Measurements from ENCODE around the gene VSTM5.
"Not testable (repeated sequence)": the region's sequence is repeated elsewhere in the genome, so short reads cannot be mapped to it uniquely, and the experiment has no call there.

VSTM5 gene

DNA sequence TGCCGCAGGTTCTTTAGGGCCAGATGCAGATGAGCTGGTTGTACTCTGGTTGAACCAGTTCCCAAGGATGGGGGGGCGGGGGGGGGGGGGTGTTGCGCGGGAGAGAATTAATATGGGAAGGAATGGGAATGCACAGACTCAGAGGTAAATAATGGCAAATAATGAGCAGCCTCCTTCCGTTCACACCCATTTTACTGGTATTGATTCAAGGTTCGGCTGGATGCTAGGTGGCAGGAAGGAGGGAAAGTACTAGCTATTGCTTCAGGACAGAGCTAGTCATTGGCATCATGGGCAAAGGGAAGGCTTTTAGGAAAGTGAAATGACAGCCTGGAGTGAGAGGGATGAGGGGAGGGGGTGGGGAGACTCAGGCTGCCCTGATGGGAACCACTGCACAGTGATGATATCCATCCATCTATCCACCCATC, at the start of gene VSTM5:
VSTM5 (minus strand) TSS at position 25 of the 425 bp plus-strand sequence. CDS start 116 bp downstream, outside the sequence.
- no peak for DNase-seq

GRCh38 chr11:93895106-93895862, 44.9 kb upstream of the VSTM5 start:
- peak; percentile 70 for DNase-seq

DNA sequence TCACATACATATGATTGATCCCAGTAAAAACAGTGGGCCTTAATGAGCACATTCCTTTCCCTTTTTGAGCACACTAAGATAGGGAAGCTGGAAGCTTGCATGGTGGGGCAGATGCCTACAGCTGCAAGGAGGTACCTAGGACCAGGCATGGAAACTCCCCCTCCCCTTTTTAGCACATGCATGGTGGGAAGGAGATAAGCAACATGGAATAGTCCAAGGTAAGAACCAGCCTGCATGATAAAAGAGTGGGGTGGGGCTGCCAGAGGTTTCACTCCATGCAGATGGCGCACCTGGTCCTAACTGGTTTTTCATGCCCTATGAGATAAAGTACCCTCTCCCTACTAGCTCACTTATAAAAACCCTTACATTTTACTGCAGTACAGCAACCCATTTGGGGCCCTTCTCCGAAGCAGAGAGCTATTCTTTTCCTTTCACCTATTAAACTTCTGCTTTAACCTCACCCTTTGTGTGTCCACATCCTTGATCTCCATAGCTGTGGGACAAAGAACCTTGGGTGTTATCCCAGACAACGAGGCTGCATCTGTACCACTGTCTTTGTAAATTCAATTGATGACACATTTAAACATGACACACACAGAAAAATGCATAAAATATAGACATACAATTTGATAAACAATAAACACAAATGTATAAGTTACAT, 40.1 kb upstream of the VSTM5 start:
- no peak for DNase-seq

DNA sequence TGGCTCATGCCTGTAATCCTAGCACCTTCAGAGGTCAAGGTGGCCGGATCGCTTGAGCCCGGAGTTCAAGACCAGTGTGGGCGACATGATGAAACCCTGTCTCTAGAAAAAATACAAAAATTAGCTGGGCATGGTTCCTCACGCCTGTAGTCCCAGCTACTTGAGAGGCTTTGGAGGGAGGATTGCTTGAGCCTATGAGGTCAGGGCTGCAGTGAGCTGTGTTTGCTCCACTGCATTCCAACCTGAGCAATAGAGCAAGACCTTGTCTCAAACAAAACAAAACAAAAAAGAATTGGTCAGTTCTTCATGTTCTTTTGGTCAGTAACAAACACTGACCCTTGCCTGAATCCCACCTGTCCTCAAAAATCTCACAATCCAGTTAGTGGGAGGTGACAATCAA, 36.7 kb upstream of the VSTM5 start:
- no peak for DNase-seq

DNA sequence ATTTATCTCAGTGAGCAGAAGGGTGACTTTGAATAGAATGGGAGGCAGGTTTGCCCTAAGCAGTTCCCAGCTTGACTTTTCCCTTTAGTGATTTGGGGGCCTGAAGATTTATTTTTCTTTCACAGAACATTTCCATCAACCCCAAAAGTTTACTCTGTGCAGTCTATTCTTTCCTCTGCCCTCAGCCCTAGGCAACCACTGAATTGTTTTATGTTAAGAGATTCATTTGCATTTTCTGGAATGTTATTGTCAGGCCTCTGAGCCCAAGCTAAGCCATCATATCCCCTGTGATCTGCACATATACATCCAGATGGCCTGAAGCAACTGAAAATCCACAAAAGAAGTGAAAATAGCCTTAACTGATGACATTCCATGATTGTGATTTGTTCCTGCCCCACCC, 28.7 kb upstream of the VSTM5 start:
- DNase-seq = not testable (repeated sequence)

DNA sequence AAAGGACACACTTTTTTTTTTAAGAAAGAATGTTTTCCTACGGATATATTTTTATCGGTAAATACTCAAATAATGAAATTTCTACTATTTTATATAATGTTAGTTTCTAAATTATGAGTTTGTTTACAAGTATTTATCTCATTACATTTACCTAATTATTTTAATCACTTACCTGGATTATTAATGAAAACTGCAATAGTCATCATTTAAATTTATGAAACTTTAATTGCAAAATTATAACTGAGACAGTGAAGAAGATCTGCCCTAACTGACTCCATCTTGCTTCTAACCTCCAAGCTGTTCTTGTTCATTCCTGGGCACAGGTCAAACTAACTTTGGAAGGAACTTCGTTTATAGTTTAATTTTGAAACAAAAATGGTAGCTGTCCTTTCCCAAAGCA, 25.2 kb upstream of the VSTM5 start:
- DNase-seq = no peak

GRCh38 chr11:93871526-93871925, 21.1 kb upstream of the VSTM5 start:
- no peak for DNase-seq

GRCh38 chr11:93870616-93871015, 20.2 kb upstream of the VSTM5 start:
- DNase-seq = no peak

- no peak for DNase-seq
Observed at GRCh38 chr11:93869830-93870229, 19.4 kb upstream of the VSTM5 start.

- not testable (repeated sequence) for DNase-seq
Observed at GRCh38 chr11:93868404-93868803, 18.0 kb upstream of the VSTM5 start.

- DNase-seq = no peak
Observed at GRCh38 chr11:93861808-93862207, 11.4 kb upstream of the VSTM5 start.

- no peak for DNase-seq
Observed at GRCh38 chr11:93858121-93858775, 7.8 kb upstream of the VSTM5 start.

DNA sequence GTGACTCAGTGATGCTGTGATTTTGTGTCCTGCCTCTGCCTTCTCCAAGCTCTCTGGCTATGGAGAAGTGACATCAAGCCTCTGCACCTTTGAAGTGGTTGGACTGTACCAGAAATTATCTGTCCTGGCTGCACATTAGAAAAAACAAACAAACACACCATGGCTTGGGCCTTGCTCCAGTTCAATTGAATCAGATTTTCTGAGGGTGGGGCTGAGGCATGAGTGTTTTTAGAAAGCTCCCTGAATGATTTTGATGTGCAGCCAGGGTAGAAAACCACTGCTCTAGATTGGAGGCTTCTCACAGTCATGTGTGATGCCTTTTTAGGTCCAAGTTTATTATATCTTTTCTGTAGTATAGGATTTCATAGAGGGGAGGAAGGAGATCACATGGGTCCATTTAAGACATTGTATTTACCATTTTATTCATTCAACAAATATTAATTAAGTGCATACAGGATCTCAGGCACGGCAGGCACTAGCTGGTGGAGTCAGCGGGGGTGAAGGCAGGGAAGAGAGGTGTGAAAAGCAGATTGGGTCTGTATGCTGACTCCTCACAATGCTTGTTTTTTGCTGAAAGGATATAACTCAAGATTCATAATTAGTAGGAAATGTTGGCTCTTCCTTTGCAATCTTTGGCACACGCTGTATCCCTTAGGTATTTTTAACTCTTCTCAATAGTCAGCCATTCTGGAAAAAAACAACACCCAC, 7.1 kb upstream of the VSTM5 start:
- DNase-seq = no peak

- no peak for DNase-seq
Observed at GRCh38 chr11:93852242-93852641, 1.8 kb upstream of the VSTM5 start.

DNA sequence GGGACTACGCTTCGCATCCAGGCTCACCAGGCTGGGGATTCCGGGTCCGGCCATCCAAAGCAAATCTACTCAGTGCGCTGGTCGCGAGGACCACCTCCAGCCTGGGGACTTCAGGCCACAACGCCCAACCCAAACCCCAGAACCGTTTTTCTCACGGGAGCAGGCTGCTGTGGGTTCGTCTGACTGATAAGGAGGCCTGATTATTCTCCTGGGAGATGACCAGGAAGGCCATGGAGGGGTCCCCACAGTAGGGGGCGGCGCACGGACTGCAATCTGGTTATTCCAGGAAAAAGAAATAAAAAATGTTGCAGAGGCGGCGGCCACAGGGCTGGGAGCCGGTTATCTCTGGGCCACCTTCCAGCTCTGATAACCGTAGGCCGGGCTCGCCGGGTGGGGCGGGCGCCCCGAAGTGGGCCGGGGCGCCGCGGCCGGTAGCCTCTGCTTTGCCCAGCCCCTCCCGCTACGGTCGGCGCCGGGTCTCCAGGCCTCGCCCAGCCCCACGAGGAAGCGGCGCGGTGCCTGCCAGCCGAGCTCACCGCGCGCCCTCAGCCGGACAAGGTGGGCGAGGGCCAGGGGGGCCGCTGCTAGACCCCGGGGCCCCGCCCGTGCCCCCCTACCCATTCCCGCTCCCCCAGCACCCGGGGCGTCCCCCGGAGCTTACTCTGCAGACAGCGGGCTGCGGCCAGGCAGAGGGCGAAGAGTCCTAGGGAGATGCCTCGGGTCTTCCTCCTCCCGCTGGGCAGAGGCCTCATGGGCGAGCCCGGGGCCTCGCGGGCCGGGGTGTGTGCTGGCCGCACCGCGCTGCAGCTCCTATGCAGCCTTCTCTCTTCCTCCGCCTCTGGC, 446 bp downstream of the VSTM5 start:
- peak; percentile 50 for DNase-seq

- DNase-seq = no peak
Observed at GRCh38 chr11:93849201-93849600, 1.2 kb downstream of the VSTM5 start.

- DNase-seq = peak; percentile 79
Observed at GRCh38 chr11:93846411-93846810, 4.0 kb downstream of the VSTM5 start.

DNA sequence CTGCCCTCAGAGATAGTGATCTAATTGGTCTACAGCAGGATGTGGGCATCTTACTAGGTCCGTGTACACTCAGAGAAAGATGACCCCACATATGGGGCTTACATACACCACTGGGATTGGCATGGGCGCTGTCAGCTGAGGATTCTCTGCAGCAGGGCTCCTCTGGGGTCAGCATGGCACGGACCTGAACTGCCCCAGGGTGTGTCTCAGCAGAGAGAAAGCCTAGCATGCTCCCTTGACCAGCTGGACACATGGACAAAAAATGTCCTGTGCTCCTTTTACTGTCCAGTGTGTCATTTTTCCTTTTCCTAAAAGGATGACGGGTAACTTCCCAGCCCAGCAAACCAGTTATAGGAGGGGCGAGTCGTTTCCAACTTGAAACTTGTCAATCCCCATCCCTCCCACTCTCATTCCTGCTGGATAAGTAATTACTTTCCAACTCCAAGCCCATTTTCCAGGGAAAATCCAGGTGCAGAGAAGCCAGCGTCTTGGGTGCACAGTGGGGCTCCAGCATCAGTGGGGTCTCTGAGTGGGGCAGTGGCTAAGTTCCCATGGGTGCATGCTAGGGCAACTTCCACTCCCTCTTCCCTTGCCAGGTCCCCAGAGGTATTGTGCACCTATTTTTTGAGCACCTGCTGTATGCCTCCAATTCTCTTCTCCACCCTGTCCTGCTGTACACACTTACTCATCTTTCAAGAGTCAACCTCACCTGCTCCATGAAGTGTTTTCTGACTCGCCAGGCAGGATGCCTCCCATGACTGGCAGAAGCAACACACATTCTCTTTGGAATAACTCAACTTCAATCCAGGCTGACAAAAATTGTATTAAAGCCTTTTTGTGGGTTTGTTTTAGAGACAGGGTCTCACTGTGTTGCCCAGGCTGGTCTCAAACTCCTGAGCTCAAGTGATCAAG, 5.0 kb downstream of the VSTM5 start:
- peak; percentile 71 for DNase-seq

- DNase-seq = peak; percentile 40
Observed at GRCh38 chr11:93844568-93844967, 5.8 kb downstream of the VSTM5 start.

DNA sequence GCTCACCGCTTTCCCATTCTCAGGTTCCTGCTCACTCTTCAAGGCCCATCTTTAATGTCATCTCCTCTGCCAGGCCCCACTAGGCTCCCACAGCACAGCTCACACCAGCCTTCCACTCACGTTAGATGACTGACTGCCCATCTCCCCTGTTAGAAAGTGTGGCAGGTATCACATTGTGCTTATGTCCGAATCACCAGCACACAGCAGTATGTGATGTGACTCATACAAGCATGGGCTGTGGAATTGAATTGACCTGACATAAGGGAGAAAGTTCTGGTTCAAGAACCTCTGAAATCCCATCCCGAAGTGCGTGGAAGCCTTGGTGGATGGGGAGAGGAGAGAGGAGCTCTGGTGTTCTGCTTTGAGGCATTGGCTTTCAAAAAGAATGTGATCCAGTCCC, 6.5 kb downstream of the VSTM5 start:
- no peak for DNase-seq

DNA sequence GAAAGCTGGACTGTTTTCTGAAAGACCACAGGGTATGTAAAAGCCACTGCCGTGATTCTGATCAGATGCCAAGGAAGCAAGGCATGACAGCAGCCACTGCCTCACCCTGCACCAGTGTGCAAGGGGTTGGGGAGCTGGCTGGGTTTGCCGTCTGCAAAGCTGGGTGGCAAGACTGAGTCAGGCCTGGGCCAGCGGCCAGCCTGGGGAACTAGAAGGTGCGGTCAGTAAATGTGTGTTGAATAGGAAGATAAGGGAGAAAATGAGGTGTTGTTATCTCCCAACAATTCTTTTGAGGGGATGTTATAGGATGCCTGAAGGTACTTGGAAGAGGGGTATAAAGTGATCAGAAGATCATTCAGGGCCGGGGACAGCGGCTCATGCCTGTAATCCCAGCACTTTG, 8.0 kb downstream of the VSTM5 start:
- peak; percentile 73 for DNase-seq
